Measurements from ENCODE around the gene FXYD3.
"Not testable (repeated sequence)": the region's sequence is repeated elsewhere in the genome, so short reads cannot be mapped to it uniquely, and the experiment has no call there.

Gene FXYD3

GRCh38 chr19:35099155-35099896, 16.3 kb upstream of the FXYD3 start:
- DNase-seq (ENCODE audit: low spot score), result no peak
- in situ Hi-C loops (cut with MboI; ENCODE audit: low sequenced_read_pairs, unreplicated experiment), result no loop called here
- TF ChIP-seq, protein P1, sequence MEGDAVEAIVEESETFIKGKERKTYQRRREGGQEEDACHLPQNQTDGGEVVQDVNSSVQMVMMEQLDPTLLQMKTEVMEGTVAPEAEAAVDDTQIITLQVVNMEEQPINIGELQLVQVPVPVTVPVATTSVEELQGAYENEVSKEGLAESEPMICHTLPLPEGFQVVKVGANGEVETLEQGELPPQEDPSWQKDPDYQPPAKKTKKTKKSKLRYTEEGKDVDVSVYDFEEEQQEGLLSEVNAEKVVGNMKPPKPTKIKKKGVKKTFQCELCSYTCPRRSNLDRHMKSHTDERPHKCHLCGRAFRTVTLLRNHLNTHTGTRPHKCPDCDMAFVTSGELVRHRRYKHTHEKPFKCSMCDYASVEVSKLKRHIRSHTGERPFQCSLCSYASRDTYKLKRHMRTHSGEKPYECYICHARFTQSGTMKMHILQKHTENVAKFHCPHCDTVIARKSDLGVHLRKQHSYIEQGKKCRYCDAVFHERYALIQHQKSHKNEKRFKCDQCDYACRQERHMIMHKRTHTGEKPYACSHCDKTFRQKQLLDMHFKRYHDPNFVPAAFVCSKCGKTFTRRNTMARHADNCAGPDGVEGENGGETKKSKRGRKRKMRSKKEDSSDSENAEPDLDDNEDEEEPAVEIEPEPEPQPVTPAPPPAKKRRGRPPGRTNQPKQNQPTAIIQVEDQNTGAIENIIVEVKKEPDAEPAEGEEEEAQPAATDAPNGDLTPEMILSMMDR (IDR thresholded peaks at IDR 0.05; ENCODE audit: borderline replicate concordance, control extremely low read depth, extremely low read depth, insufficient read depth, missing control alignments), result no peak

DNA sequence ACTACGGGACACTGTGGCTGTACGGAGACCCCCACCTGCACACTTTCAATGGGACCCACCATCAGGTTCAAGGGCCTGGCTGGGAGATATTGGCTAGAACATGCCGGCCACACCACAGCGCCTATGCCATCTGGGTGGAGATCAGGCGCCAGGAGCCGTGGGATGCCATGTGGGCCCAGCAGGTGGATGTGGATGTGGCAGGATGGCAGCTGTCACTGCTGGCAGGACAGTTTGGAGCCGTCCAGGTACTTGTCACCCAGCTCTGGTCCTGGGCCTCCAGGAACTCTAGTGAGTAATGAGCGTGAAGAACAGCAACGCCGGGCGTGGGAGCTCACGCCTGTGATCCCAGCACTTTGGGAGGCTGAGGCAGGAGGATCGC, 15.7 kb upstream of the FXYD3 start:
- in situ Hi-C loops (cut with MboI; ENCODE audit: low sequenced_read_pairs, unreplicated experiment), result no loop called here
- TF ChIP-seq, protein P1 (IDR thresholded peaks at IDR 0.05; ENCODE audit: borderline replicate concordance, control extremely low read depth, extremely low read depth, insufficient read depth, missing control alignments), result no peak
- DNase-seq (ENCODE audit: low spot score), result no peak

- no peak for DNase-seq (ENCODE audit: low spot score)
- TF ChIP-seq, protein P1 (IDR thresholded peaks at IDR 0.05; ENCODE audit: borderline replicate concordance, control extremely low read depth, extremely low read depth, insufficient read depth, missing control alignments), result no peak
- in situ Hi-C loops (cut with MboI; ENCODE audit: low sequenced_read_pairs, unreplicated experiment), result no loop called here
These were observed 14.8 kb upstream of the FXYD3 start for GRCh38 chr19:35100588-35101533.

GRCh38 chr19:35101949-35102348, 13.7 kb upstream of the FXYD3 start:
- DNase-seq (ENCODE audit: low spot score); in situ Hi-C loops (cut with MboI; ENCODE audit: low sequenced_read_pairs, unreplicated experiment): not testable (repeated sequence)

GRCh38 chr19:35103614-35104013, 12.0 kb upstream of the FXYD3 start:
- in situ Hi-C loops (cut with MboI; ENCODE audit: low sequenced_read_pairs, unreplicated experiment); DNase-seq (ENCODE audit: low spot score): not testable (repeated sequence)

- in situ Hi-C loops (cut with MboI; ENCODE audit: low sequenced_read_pairs, unreplicated experiment), result no loop called here
- no peak for DNase-seq (ENCODE audit: low spot score)
- TF ChIP-seq, protein P1 (IDR thresholded peaks at IDR 0.05; ENCODE audit: borderline replicate concordance, control extremely low read depth, extremely low read depth, insufficient read depth, missing control alignments), result no peak
These were observed 11.3 kb upstream of the FXYD3 start for GRCh38 chr19:35104361-35104760.

DNA sequence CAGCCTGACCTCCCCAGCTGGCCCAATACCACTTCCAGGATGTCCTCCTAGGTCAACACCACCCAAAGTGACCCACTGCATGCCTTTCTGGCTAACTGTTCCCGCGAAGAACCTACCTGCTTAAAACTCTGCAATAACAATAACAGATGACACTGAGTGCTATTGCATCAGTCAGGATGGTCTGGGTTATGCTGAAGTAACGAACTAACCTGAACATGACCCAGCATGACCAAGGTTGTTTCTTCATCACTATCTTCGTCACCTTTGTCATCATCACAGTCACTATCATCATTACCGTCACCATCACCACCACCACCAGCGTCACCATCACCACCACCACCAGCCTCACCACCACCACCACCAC, 10.6 kb upstream of the FXYD3 start:
- no peak for DNase-seq (ENCODE audit: low spot score)
- in situ Hi-C loops (cut with MboI; ENCODE audit: low sequenced_read_pairs, unreplicated experiment), result no loop called here
- TF ChIP-seq, protein P1 (IDR thresholded peaks at IDR 0.05; ENCODE audit: borderline replicate concordance, control extremely low read depth, extremely low read depth, insufficient read depth, missing control alignments), result no peak

Measured in GM13976 (cell line).